Neural progenitor cell (in vitro differentiated cells): Measurements from ENCODE around the gene UBAP2L. TPM values are rescaled to one million over a fixed set of nuclear protein-coding genes. Genes with fewer than 3 reads are reported as not detected.

Source experiments
- DNase-seq: peaks from one replicate; pipeline ENCODE4 v3.0.0-alpha.2; 2016; ENCODE audit warnings: low spot score
- H2AFZ ChIP-seq: fragments of 200-600 bp; sonication (generic); replicated peaks from 2 replicates; pipeline ENCODE4 v1.6.1; 2016; ENCODE audit warnings: antibody characterized with exemption
- H3F3A ChIP-seq: fragments of 200-600 bp; sonication (generic); 2 replicates; pipeline ENCODE4 v1.6.1; 2016; ENCODE audit warnings: antibody characterized with exemption, low read depth
- H3K27ac ChIP-seq: fragments of 200-600 bp; sonication (generic); 2 replicates; pipeline ENCODE4 v1.5.1; 2016; ENCODE audit warnings: mild to moderate bottlenecking
- H3K27me3 ChIP-seq: fragments of 200-600 bp; sonication (generic); 2 replicates; pipeline ENCODE4 v1.6.1; 2016; ENCODE audit warnings: mild to moderate bottlenecking, moderate library complexity
- H3K36me3 ChIP-seq: fragments of 200-600 bp; sonication (generic); 2 replicates; pipeline ENCODE4 v1.5.1; 2016
- H3K4me1 ChIP-seq: fragments of 200-600 bp; sonication (generic); 2 replicates; pipeline ENCODE4 v1.6.1; 2016; ENCODE audit warnings: mixed run types
- H3K4me2 ChIP-seq: fragments of 200-600 bp; sonication (generic); 2 replicates; pipeline ENCODE4 v1.6.1; 2016
- H3K4me3 ChIP-seq: fragments of 200-600 bp; sonication (generic); 2 replicates; pipeline ENCODE4 v1.5.1; 2016
- H3K79me2 ChIP-seq: fragments of 200-600 bp; sonication (generic); 2 replicates; pipeline ENCODE4 v1.6.1; 2016; ENCODE audit warnings: low read depth
- H3K9ac ChIP-seq: fragments of 200-600 bp; sonication (generic); 2 replicates; pipeline ENCODE4 v1.6.1; 2016
- H3K9me3 ChIP-seq: fragments of 200-600 bp; sonication (generic); 2 replicates; pipeline ENCODE4 v1.5.1; 2016; ENCODE audit warnings: low read depth
- H4K20me1 ChIP-seq: fragments of 200-600 bp; sonication (generic); 2 replicates; pipeline ENCODE4 v1.6.1; 2016; ENCODE audit warnings: low read depth
- H3K27ac Mint-ChIP-seq: 3 replicates; pipeline ENCODE4 v1.8.0; 2021; ENCODE audit warnings: mixed read lengths
- H3K27me3 Mint-ChIP-seq: 2 replicates; pipeline ENCODE4 v1.8.0; 2022; ENCODE audit warnings: low read depth, mild to moderate bottlenecking, inconsistent platforms, moderate library complexity, mixed read lengths; ENCODE audit not compliant: insufficient read depth
- H3K36me3 Mint-ChIP-seq: 3 replicates; pipeline ENCODE4 v1.8.0; 2021; ENCODE audit warnings: mixed read lengths
- H3K4me1 Mint-ChIP-seq: 3 replicates; pipeline ENCODE4 v1.8.0; 2021; ENCODE audit warnings: mixed read lengths
- H3K4me3 Mint-ChIP-seq: 3 replicates; pipeline ENCODE4 v1.8.0; 2021; ENCODE audit warnings: mild to moderate bottlenecking, moderate library complexity, mixed read lengths
- H3K9me3 Mint-ChIP-seq: 3 replicates; pipeline ENCODE4 v1.8.0; 2020; ENCODE audit warnings: mixed read lengths
- EZH2 ChIP-seq: fragments of 200-600 bp; sonication (generic); IDR thresholded peaks from 2 replicates; pipeline ENCODE4 v1.6.1; 2017; ENCODE audit warnings: antibody characterized with exemption, mild to moderate bottlenecking, moderate library complexity
- EZH2phosphoT487 ChIP-seq: fragments of 200-600 bp; sonication (generic); IDR thresholded peaks from 2 replicates; pipeline ENCODE4 v1.6.1; 2017; ENCODE audit warnings: antibody characterized with exemption
- total RNA-seq: library from RNA; depleted of rRNA; stranded (reverse); fragments of >200 nt; gene quantifications from 2 replicates; pipeline ENCODE4 v1.2.3, GENCODE V29; 2015; ENCODE audit warnings: low replicate concordance
- TF ChIP-seq, protein P1 (sequence below): fragments of 200-600 bp; sonication (generic); IDR thresholded peaks from 2 replicates; pipeline ENCODE4 v1.5.1; 2017; ENCODE audit warnings: antibody characterized with exemption, mild to moderate bottlenecking

The UBAP2L gene
- total RNA-seq, 1 donor from 2014 or later: 148 TPM

DNA sequence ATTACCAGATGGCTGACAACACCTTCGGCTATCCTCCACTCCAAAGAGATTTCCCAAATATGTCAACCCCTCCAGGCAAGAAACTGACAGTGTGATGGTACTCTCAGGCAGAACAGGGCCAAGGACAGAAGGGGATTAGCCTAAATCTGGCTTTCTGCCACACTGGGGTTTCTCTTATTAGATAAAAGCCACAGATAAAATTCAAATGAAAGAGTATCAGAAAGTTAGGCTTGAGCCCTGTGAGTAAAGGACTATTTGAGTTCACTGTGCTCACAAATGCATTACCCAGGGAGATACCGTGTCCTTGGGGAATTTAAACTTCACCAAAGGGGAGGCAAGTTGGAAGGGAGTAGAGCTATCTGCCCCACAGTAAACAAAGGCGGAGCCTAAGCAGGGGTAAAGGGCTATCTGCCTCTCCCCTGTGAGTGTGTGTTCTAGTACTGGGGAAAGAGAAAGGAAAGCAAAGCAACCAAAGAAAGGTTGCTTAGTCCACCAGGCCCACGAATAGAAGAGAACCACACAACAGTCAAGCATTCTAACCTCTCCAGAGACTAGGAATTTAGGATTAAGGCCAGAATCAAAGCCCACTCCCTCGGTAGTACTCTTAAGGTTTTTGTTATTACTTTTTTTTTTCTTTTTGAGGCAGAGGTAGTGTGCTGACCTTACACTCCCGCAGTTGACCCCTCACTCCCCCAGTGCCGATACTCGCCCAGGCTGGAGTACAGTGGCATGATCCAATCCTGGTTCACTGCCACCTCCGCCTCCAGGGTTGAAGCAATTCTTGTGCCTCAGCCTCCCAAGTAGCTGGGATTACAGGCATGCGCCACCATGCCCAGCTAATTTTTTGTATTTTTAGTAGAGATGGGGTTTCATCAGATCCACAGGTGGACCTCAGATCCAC lies 41.6 kb upstream of the UBAP2L start:
- H3K4me2 ChIP-seq: peak overlapping the region; percentile 95
- H3K4me3 Mint-ChIP-seq: peak overlapping the region; percentile 61
- no peaks in the 10 kb centered on the region for H3K9me3 Mint-ChIP-seq
- H3F3A ChIP-seq: peaks cover 43% of the 10 kb centered on the region
- no peak overlapping the region for H3K9ac ChIP-seq
- peak; percentile 13 for DNase-seq
- peaks cover 57% of the 10 kb centered on the region for H3K4me1 Mint-ChIP-seq
- H3K27me3 ChIP-seq: no peaks in the 10 kb centered on the region
- no peak overlapping the region for H2AFZ ChIP-seq
- H3K27ac Mint-ChIP-seq: peak overlapping the region; percentile 92
- no peaks in the 10 kb centered on the region for H3K9me3 ChIP-seq
- H3K4me3 ChIP-seq: peak overlapping the region; percentile 23
- H3K79me2 ChIP-seq: peaks cover 86% of the 10 kb centered on the region
- H3K36me3 ChIP-seq: no peaks in the 10 kb centered on the region
- H3K27me3 Mint-ChIP-seq: peaks cover 2% of the 10 kb centered on the region
- peaks cover 74% of the 10 kb centered on the region for H4K20me1 ChIP-seq
- TF ChIP-seq EZH2: no peak
- no peak for TF ChIP-seq EZH2phosphoT487
- TF ChIP-seq, protein P1, sequence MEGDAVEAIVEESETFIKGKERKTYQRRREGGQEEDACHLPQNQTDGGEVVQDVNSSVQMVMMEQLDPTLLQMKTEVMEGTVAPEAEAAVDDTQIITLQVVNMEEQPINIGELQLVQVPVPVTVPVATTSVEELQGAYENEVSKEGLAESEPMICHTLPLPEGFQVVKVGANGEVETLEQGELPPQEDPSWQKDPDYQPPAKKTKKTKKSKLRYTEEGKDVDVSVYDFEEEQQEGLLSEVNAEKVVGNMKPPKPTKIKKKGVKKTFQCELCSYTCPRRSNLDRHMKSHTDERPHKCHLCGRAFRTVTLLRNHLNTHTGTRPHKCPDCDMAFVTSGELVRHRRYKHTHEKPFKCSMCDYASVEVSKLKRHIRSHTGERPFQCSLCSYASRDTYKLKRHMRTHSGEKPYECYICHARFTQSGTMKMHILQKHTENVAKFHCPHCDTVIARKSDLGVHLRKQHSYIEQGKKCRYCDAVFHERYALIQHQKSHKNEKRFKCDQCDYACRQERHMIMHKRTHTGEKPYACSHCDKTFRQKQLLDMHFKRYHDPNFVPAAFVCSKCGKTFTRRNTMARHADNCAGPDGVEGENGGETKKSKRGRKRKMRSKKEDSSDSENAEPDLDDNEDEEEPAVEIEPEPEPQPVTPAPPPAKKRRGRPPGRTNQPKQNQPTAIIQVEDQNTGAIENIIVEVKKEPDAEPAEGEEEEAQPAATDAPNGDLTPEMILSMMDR: no peak
- H3K4me1 ChIP-seq: peaks cover 46% of the 10 kb centered on the region
- peak overlapping the region; percentile 74 for H3K27ac ChIP-seq
- peaks cover 17% of the 10 kb centered on the region for H3K36me3 Mint-ChIP-seq

- Mint-ChIP-seq H3K27ac (no peak overlapping the region), H3K36me3 (peaks cover 14% of the 10 kb centered on the region), H3K9me3 (no peaks in the 10 kb centered on the region), H3K4me1 (peaks cover 57% of the 10 kb centered on the region), H3K4me3 (peak overlapping the region; percentile 61), H3K27me3 (peaks cover 3% of the 10 kb centered on the region)
- H3K9ac ChIP-seq: no peak overlapping the region
- peak overlapping the region; percentile 23 for H3K4me3 ChIP-seq
- H3K27me3 ChIP-seq: no peaks in the 10 kb centered on the region
- peaks cover 77% of the 10 kb centered on the region for H3K79me2 ChIP-seq
- TF ChIP-seq EZH2phosphoT487 (no peak), EZH2 (no peak)
- TF ChIP-seq, protein P1: no peak
- no peak overlapping the region for H2AFZ ChIP-seq
- peak overlapping the region; percentile 41 for H3K27ac ChIP-seq
- no peaks in the 10 kb centered on the region for H3K9me3 ChIP-seq
- peak; percentile 14 for DNase-seq
- peaks cover 44% of the 10 kb centered on the region for H3F3A ChIP-seq
- peaks cover 70% of the 10 kb centered on the region for H4K20me1 ChIP-seq
- H3K4me2 ChIP-seq: peak overlapping the region; percentile 95
- no peaks in the 10 kb centered on the region for H3K36me3 ChIP-seq
- peaks cover 46% of the 10 kb centered on the region for H3K4me1 ChIP-seq
Measured at GRCh38 chr1:154179946-154180687, 40.6 kb upstream of the UBAP2L start.

- Mint-ChIP-seq H3K27me3 (peaks cover 3% of the 10 kb centered on the region), H3K9me3 (no peaks in the 10 kb centered on the region), H3K4me3 (peak overlapping the region; percentile 100), H3K36me3 (peaks cover 10% of the 10 kb centered on the region), H3K4me1 (peaks cover 71% of the 10 kb centered on the region), H3K27ac (peak overlapping the region; percentile 92)
- H4K20me1 ChIP-seq: peaks cover 59% of the 10 kb centered on the region
- peak overlapping the region; percentile 84 for H3K4me3 ChIP-seq
- H3K4me2 ChIP-seq: peak overlapping the region; percentile 95
- peaks cover 60% of the 10 kb centered on the region for H3F3A ChIP-seq
- no peaks in the 10 kb centered on the region for H3K36me3 ChIP-seq
- H3K27me3 ChIP-seq: no peaks in the 10 kb centered on the region
- TF ChIP-seq, protein P1: no peak
- TF ChIP-seq EZH2phosphoT487 (no peak), EZH2 (no peak)
- H3K27ac ChIP-seq: peak overlapping the region; percentile 79
- H3K79me2 ChIP-seq: peaks cover 59% of the 10 kb centered on the region
- DNase-seq: no peak
- peak overlapping the region; percentile 76 for H3K9ac ChIP-seq
- H3K9me3 ChIP-seq: no peaks in the 10 kb centered on the region
- peaks cover 58% of the 10 kb centered on the region for H3K4me1 ChIP-seq
- H2AFZ ChIP-seq: no peak overlapping the region
Measured at GRCh38 chr1:154181944-154182343, 38.8 kb upstream of the UBAP2L start.
